ENCODE measurements around the gene ATP8A1.

ATP8A1 gene

GRCh38 chr4:42568610-42569207 lies 88.2 kb downstream of the ATP8A1 start:
- no peak overlapping the region for H3K9ac ChIP-seq (ENCODE audit: low read depth, low read length)
- H3K4me3 ChIP-seq (ENCODE audit: low read depth in 1 of 2, low read length in 2 of 2), result no peak overlapping the region
- no peak overlapping the region for H3K4me2 ChIP-seq (ENCODE audit: insufficient read depth, low read length)
- no peaks in the 10 kb centered on the region for H4K20me1 ChIP-seq (ENCODE audit: insufficient read depth, low read length)
- no peaks in the 10 kb centered on the region for H3K79me2 ChIP-seq (ENCODE audit: insufficient read depth, low read length)
- no peaks in the 10 kb centered on the region for H3K9me3 ChIP-seq (ENCODE audit: insufficient read depth, low read length, severe bottlenecking)
- DNase-seq (peak; percentile 64), ATAC-seq (ENCODE audit: insufficient read depth, low read depth) (peak; percentile 100)
- no peaks in the 10 kb centered on the region for H3K4me1 ChIP-seq (ENCODE audit: insufficient read depth, low read length)
- TF ChIP-seq EZH2 (IDR thresholded peaks at IDR 0.05; ENCODE audit: borderline replicate concordance, low read depth, low read length, severe bottlenecking) (no peak), CTCF (IDR thresholded peaks at IDR 0.05; ENCODE audit: borderline replicate concordance, extremely low read depth, low read length, poor library complexity, severe bottlenecking) (peak; percentile 79)
- H2AFZ ChIP-seq (ENCODE audit: low read depth, low read length), result no peak overlapping the region
- H3K27me3 ChIP-seq (ENCODE audit: insufficient read depth, low read length, poor library complexity), result no peaks in the 10 kb centered on the region
- H3K36me3 ChIP-seq (ENCODE audit: insufficient read depth, low read length), result no peaks in the 10 kb centered on the region
- H3K27ac ChIP-seq (ENCODE audit: low read length), result no peak overlapping the region

- Histone ChIP-seq H3K79me2 (ENCODE audit: insufficient read depth, low read length) (no peaks in the 10 kb centered on the region), H4K20me1 (ENCODE audit: insufficient read depth, low read length) (no peaks in the 10 kb centered on the region), H3K9me3 (ENCODE audit: insufficient read depth, low read length, severe bottlenecking) (no peaks in the 10 kb centered on the region), H3K4me2 (ENCODE audit: insufficient read depth, low read length) (no peak overlapping the region), H3K9ac (ENCODE audit: low read depth, low read length) (no peak overlapping the region), H3K4me3 (ENCODE audit: low read depth in 1 of 2, low read length in 2 of 2) (no peak overlapping the region), H3K36me3 (ENCODE audit: insufficient read depth, low read length) (no peaks in the 10 kb centered on the region), H2AFZ (ENCODE audit: low read depth, low read length) (no peak overlapping the region), H3K27me3 (ENCODE audit: insufficient read depth, low read length, poor library complexity) (no peaks in the 10 kb centered on the region), H3K27ac (ENCODE audit: low read length) (no peak overlapping the region), H3K4me1 (ENCODE audit: insufficient read depth, low read length) (no peaks in the 10 kb centered on the region)
- TF ChIP-seq EZH2 (IDR thresholded peaks at IDR 0.05; ENCODE audit: borderline replicate concordance, low read depth, low read length, severe bottlenecking) (no peak), CTCF (IDR thresholded peaks at IDR 0.05; ENCODE audit: borderline replicate concordance, extremely low read depth, low read length, poor library complexity, severe bottlenecking) (no peak)
- ATAC-seq (ENCODE audit: insufficient read depth, low read depth) (no peak), DNase-seq (no peak)
Measured at GRCh38 chr4:42566835-42567234, 90.1 kb downstream of the ATP8A1 start.

GRCh38 chr4:42562016-42562415 lies 94.9 kb downstream of the ATP8A1 start:
- H3K27me3 ChIP-seq (ENCODE audit: insufficient read depth, low read length, poor library complexity), result no peaks in the 10 kb centered on the region

More at GRCh38 chr4:42562016-42562415, 94.9 kb downstream of the ATP8A1 start:
- Histone ChIP-seq H3K36me3 (ENCODE audit: insufficient read depth, low read length) (no peaks in the 10 kb centered on the region), H4K20me1 (ENCODE audit: insufficient read depth, low read length) (no peaks in the 10 kb centered on the region), H3K27ac (ENCODE audit: low read length) (no peak overlapping the region), H3K79me2 (ENCODE audit: insufficient read depth, low read length) (no peaks in the 10 kb centered on the region), H3K9ac (ENCODE audit: low read depth, low read length) (no peak overlapping the region), H3K4me3 (ENCODE audit: low read depth in 1 of 2, low read length in 2 of 2) (no peak overlapping the region), H3K4me2 (ENCODE audit: insufficient read depth, low read length) (no peak overlapping the region), H3K9me3 (ENCODE audit: insufficient read depth, low read length, severe bottlenecking) (no peaks in the 10 kb centered on the region), H3K4me1 (ENCODE audit: insufficient read depth, low read length) (no peaks in the 10 kb centered on the region), H2AFZ (ENCODE audit: low read depth, low read length) (no peak overlapping the region)
- ATAC-seq (ENCODE audit: insufficient read depth, low read depth) (no peak), DNase-seq (no peak)
- TF ChIP-seq EZH2 (IDR thresholded peaks at IDR 0.05; ENCODE audit: borderline replicate concordance, low read depth, low read length, severe bottlenecking) (no peak), CTCF (IDR thresholded peaks at IDR 0.05; ENCODE audit: borderline replicate concordance, extremely low read depth, low read length, poor library complexity, severe bottlenecking) (no peak)
